ENCODE data around the gene CRISPLD2.
"Not testable (repeated sequence)": the region's sequence is repeated elsewhere in the genome, so short reads cannot be mapped to it uniquely, and the experiment has no call there.

Gene CRISPLD2

DNA sequence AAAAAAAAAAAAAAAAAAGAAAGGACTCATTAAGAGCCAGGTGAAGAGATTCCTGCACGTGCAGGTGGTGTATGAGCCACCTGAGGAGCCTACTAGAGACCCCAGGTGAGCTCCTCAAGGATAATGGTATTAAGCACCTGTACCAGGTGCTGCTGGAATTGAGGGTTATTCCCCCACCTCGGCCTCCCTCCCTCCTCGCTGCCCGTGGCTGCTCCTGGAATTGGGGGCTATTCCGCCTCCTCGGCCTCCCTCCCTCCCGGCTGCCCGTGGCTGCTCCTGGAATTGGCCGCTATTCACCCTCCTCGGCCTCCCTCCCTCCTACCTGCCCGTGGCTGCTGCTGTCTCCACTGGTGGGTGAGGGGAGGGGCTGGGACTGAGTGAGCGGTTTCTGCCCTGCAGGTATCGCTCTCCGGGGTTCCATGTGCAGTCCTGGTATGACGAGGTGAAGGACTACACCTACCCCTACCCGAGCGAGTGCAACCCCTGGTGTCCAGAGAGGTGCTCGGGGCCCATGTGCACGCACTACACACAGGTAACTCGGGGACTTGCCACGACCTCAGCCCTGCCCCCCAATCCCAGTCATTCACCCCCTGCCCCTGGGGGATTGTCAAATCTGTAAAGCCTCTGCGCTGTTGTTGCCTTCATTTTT lies 29.3 kb downstream of the CRISPLD2 start:
- DNase-seq (ENCODE audit: low read depth) = no peak
- no peak for TF ChIP-seq CTCF (IDR thresholded peaks at IDR 0.05; ENCODE audit: insufficient read depth, low read depth, low read length, missing control alignments)
- H3K4me3 ChIP-seq (ENCODE audit: low read length) = no peak overlapping the region

DNA sequence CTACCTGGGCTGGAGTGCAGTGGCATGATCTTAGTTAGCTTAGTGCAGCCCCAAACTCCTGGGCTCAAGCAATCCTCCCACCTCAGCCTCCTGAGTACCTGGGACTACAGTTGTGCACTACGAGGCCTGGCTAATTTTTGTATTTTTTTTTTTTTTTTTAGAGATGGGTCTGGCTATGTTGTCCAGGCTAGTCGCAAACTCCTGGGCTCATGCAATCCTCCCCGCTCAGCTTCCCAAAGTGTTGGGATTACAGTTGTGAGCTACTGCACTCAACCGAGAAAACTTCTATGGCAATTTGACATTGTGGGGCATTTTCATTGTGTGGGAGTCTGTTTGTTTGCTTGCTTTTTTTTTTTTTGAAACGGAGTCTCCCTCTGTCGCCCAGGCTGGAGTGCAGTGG lies 30.0 kb downstream of the CRISPLD2 start:
- DNase-seq (ENCODE audit: low read depth) = no peak
- no peak for TF ChIP-seq CTCF (IDR thresholded peaks at IDR 0.05; ENCODE audit: insufficient read depth, low read depth, low read length, missing control alignments)
- no peak overlapping the region for H3K4me3 ChIP-seq (ENCODE audit: low read length)

GRCh38 chr16:84850714-84851113 lies 30.9 kb downstream of the CRISPLD2 start:
- TF ChIP-seq CTCF (IDR thresholded peaks at IDR 0.05; ENCODE audit: insufficient read depth, low read depth, low read length, missing control alignments) = no peak
- H3K4me3 ChIP-seq (ENCODE audit: low read length) = no peak overlapping the region
- DNase-seq (ENCODE audit: low read depth) = no peak

- no peak for TF ChIP-seq CTCF (IDR thresholded peaks at IDR 0.05; ENCODE audit: insufficient read depth, low read depth, low read length, missing control alignments)
These were observed 31.7 kb downstream of the CRISPLD2 start for GRCh38 chr16:84851192-84852127.

DNA sequence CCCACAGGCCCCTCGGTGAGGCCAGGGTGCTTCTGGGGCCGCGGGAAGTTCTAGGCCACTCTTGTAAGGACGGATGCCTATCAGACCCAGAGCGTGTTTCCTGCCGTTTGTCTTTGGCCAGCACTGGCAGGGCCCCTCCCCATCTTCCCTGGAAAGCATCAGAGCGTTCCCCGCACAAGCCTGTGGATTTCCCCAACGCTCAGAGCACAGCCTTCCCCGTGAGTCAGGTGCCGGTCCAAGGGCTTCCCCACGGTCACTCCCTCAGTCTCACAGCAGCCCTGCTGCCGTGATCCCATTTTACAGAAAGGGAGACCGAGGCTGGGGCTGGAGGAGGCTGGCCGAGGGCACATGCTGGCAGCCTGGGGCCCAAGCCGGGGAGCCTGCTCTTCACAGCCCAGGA lies 33.7 kb downstream of the CRISPLD2 start:
- no peak overlapping the region for H3K4me3 ChIP-seq (ENCODE audit: low read length)
- DNase-seq (ENCODE audit: low read depth) = no peak
- no peak for TF ChIP-seq CTCF (IDR thresholded peaks at IDR 0.05; ENCODE audit: insufficient read depth, low read depth, low read length, missing control alignments)

More at GRCh38 chr16:84851192-84852127, 31.7 kb downstream of the CRISPLD2 start:
- H3K4me3 ChIP-seq (ENCODE audit: low read length) = no peak overlapping the region
- peak; percentile 82 for DNase-seq (ENCODE audit: low read depth)

GRCh38 chr16:84854759-84855158 lies 35.0 kb downstream of the CRISPLD2 start:
- H3K4me3 ChIP-seq (ENCODE audit: low read length) = no peak overlapping the region
- TF ChIP-seq CTCF (IDR thresholded peaks at IDR 0.05; ENCODE audit: insufficient read depth, low read depth, low read length, missing control alignments) = no peak
- DNase-seq (ENCODE audit: low read depth) = peak; percentile 56

- peak; percentile 43 for DNase-seq (ENCODE audit: low read depth)
- H3K4me3 ChIP-seq (ENCODE audit: low read length) = not testable (repeated sequence)
These were observed 35.8 kb downstream of the CRISPLD2 start for GRCh38 chr16:84855435-84856202.

GRCh38 chr16:84856203-84856581 lies 36.4 kb downstream of the CRISPLD2 start:
- not testable (repeated sequence) for H3K4me3 ChIP-seq (ENCODE audit: low read length); DNase-seq (ENCODE audit: low read depth)

DNA sequence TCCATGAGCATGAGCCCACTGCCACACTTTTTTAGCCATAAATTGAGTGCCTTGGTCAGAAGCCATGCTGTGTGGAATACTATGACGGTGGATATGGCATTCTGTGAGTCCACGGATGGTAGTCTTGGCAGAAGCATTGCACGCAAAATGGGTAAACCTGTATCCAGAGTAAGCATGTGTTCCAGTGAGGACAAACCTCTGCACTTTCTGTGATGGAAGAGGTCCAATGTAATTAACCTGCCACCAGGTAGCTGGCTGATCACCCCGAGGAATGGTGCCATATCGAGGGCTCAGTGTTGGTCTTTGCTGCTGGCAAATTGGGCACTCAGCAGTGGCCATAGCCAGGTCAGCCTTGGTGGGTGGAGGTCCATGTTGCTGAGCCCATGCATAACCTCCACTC lies 37.0 kb downstream of the CRISPLD2 start:
- H3K4me3 ChIP-seq (ENCODE audit: low read length); DNase-seq (ENCODE audit: low read depth): not testable (repeated sequence)

Data from epithelial cell of esophagus (primary cell).